K562 (cell line): ENCODE results near the gene F2RL1. TPM values are rescaled to one million over a fixed set of nuclear protein-coding genes. Genes with fewer than 3 reads are reported as not detected.
A peak's percentile ranks its signal among the peaks of the same experiment; 100 is the strongest.

Experiments used
- ATF7 ChIP-seq: fragments of 450-650 bp; IDR thresholded peaks from 2 replicates; pipeline ENCODE4 v1.7.1; 2014; ENCODE audit warnings: mild to moderate bottlenecking, moderate library complexity
- BCOR ChIP-seq: fragments of 450-650 bp; IDR thresholded peaks from 2 replicates; pipeline ENCODE4 v1.6.1; 2016
- C11orf30 ChIP-seq: fragments of 450-650 bp; IDR thresholded peaks from 2 replicates; pipeline ENCODE4 v1.6.1; 2016; ENCODE audit warnings: low read depth, mild to moderate bottlenecking
- CC2D1A ChIP-seq: fragments of 450-650 bp; IDR thresholded peaks from 2 replicates; pipeline ENCODE4 v1.6.1; 2017; ENCODE audit warnings: mild to moderate bottlenecking
- CCNT2 ChIP-seq: IDR thresholded peaks from 2 replicates; pipeline ENCODE4 v1.6.1; 2011; ENCODE audit warnings: borderline replicate concordance, low read depth, mild to moderate bottlenecking, moderate library complexity, mixed read lengths, low read length; ENCODE audit not compliant: insufficient read length; ENCODE audit errors: extremely low read depth
- CEBPG ChIP-seq, 3 experiments: fragments of 200-800 bp in 1 of 3; sonication (Bioruptor generic) in 1 of 3; sonication (generic) in 1 of 3; formaldehyde crosslinking in 1 of 3; IDR thresholded peaks in 2 of 3; conservative IDR thresholded peaks in 1 of 3; 2 replicates each; pipeline versions ENCODE4 v1.6.1 to v1.8.0; 2016 to 2022; ENCODE audit warnings: missing compliant biosample characterization in 2 of 3, missing genetic modification characterization in 2 of 3, mild to moderate bottlenecking in 1 of 3, missing genetic modification reagents in 1 of 3
- FOXA1 ChIP-seq: fragments of 450-650 bp; IDR thresholded peaks from 2 replicates; pipeline ENCODE4 v1.6.1; 2016; ENCODE audit warnings: mild to moderate bottlenecking, borderline replicate concordance
- FOXA3 ChIP-seq, 2 experiments: fragments of 450-650 bp in 1 of 2; sonication (generic) in 1 of 2; formaldehyde crosslinking; IDR thresholded peaks in 1 of 2; conservative IDR thresholded peaks in 1 of 2; 2 replicates each; pipeline versions ENCODE4 v1.4.0 to v1.8.0; 2020 to 2022; ENCODE audit warnings: mild to moderate bottlenecking in 2 of 2, missing genetic modification reagents in 1 of 2
- GTF2A2 ChIP-seq: IDR thresholded peaks from 2 replicates; pipeline ENCODE4 v1.6.1; 2016; ENCODE audit warnings: mild to moderate bottlenecking, missing genetic modification characterization, missing compliant biosample characterization
- HDAC2 ChIP-seq: fragments of 450-650 bp; IDR thresholded peaks from 2 replicates; pipeline ENCODE4 v1.6.1; 2016; ENCODE audit warnings: mild to moderate bottlenecking
- HEY1 ChIP-seq: fragments of 250-450 bp; sonication (Bioruptor Pico); IDR thresholded peaks from 2 replicates; pipeline ENCODE4 v1.5.0; 2020; ENCODE audit warnings: mild to moderate bottlenecking, moderate library complexity, borderline replicate concordance
- HIVEP1 ChIP-seq: fragments of 250-450 bp; sonication (Bioruptor Pico); IDR thresholded peaks from 2 replicates; pipeline ENCODE4 v1.4.0; 2020; ENCODE audit warnings: mild to moderate bottlenecking
- KDM1A ChIP-seq, 2 experiments: fragments of 450-650 bp; IDR thresholded peaks; 2 replicates each; pipeline ENCODE4 v1.6.1; 2016; ENCODE audit warnings: mild to moderate bottlenecking in 2 of 2
- MEIS2 ChIP-seq: fragments of 450-650 bp; IDR thresholded peaks from 2 replicates; pipeline ENCODE4 v1.6.1; 2014; ENCODE audit warnings: mild to moderate bottlenecking; ENCODE audit not compliant: partially characterized antibody
- MXD1 ChIP-seq: fragments of 250-450 bp; sonication (Bioruptor Pico); IDR thresholded peaks from 2 replicates; pipeline ENCODE4 v1.8.0; 2021; ENCODE audit warnings: borderline replicate concordance, mild to moderate bottlenecking, moderate library complexity; ENCODE audit not compliant: poor library complexity, severe bottlenecking
- NELFE ChIP-seq: IDR thresholded peaks from 2 replicates; pipeline ENCODE4 v1.6.1; 2011; ENCODE audit warnings: mild to moderate bottlenecking; ENCODE audit not compliant: insufficient read depth, insufficient read length
- NEUROD1 ChIP-seq: fragments of 150-350 bp; IDR thresholded peaks from 2 replicates; pipeline ENCODE4 v1.6.1; 2014; ENCODE audit warnings: borderline replicate concordance, low read length, low read depth; ENCODE audit not compliant: partially characterized antibody
- NFE2 ChIP-seq: IDR thresholded peaks from 2 replicates; pipeline ENCODE4 v1.6.1; 2014; ENCODE audit warnings: antibody characterized with exemption, low read depth
- NFE2L1 ChIP-seq: fragments of 450-650 bp; IDR thresholded peaks from 2 replicates; pipeline ENCODE4 v1.6.1; 2016; ENCODE audit warnings: missing genetic modification characterization, low read depth, mild to moderate bottlenecking, missing compliant biosample characterization, moderate library complexity, borderline replicate concordance
- POLR2A ChIP-seq: fragments of 450-650 bp; conservative IDR thresholded peaks from 2 replicates; pipeline ENCODE4 v1.6.1; 2016
- RAD21 ChIP-seq, 2 experiments: fragments of 250-450 bp in 1 of 2; fragments of 450-650 bp in 1 of 2; sonication (Bioruptor Pico) in 1 of 2; formaldehyde crosslinking in 1 of 2; IDR thresholded peaks in 1 of 2; conservative IDR thresholded peaks in 1 of 2; 2 replicates each; pipeline versions ENCODE4 v1.4.0 to v1.8.0; 2020 to 2022; ENCODE audit warnings: mild to moderate bottlenecking in 2 of 2, moderate library complexity in 1 of 2
- ZNF717 ChIP-seq: fragments of 250-450 bp; sonication (Bioruptor Pico); IDR thresholded peaks from 2 replicates; pipeline ENCODE4 v1.5.0; 2021
- polyA plus RNA-seq, 8 experiments: library from polyadenylated mRNA; depleted of rRNA in 4 of 8; stranded (reverse) in 5 of 8; unstranded in 3 of 8; fragments of >200 nt; fragmentation: Nextera tagmentation in 2 of 8; fragmentation: Illumina TruSeq in 1 of 8; extraction: Ambion mirVana in 2 of 8; extraction: Trizol in 1 of 8; gene quantifications; 2 replicates each; pipeline versions ENCODE4 v1.2.1 to v1.2.3, GENCODE V29; 2011 to 2014; ENCODE audit warnings: inconsistent platforms in 1 of 8, missing spikeins in 1 of 8
- total RNA-seq, 7 experiments: library from RNA; depleted of rRNA in 6 of 7; stranded (reverse); fragments of >200 nt in 6 of 7; fragmentation: Illumina TruSeq in 2 of 7; extraction: Trizol in 2 of 7; gene quantifications; 2 replicates each; pipeline versions ENCODE4 v1.2.1 to v1.2.3, GENCODE V29; 2011 to 2021; ENCODE audit warnings: low replicate concordance in 1 of 7
- TF ChIP-seq, protein P1 (sequence below): IDR thresholded peaks from 2 replicates; pipeline ENCODE4 v1.6.1; 2012; ENCODE audit warnings: low read depth, low read length, improper control_type of control experiment, borderline replicate concordance

Gene F2RL1
- total and polyA plus RNA-seq, 9 of the 15 experiments (the other 6 are each of a cell fraction or from before 2014, with no cell fraction given), result 0.03 to 0.50 (median 0.27) TPM; not detected in 6

DNA sequence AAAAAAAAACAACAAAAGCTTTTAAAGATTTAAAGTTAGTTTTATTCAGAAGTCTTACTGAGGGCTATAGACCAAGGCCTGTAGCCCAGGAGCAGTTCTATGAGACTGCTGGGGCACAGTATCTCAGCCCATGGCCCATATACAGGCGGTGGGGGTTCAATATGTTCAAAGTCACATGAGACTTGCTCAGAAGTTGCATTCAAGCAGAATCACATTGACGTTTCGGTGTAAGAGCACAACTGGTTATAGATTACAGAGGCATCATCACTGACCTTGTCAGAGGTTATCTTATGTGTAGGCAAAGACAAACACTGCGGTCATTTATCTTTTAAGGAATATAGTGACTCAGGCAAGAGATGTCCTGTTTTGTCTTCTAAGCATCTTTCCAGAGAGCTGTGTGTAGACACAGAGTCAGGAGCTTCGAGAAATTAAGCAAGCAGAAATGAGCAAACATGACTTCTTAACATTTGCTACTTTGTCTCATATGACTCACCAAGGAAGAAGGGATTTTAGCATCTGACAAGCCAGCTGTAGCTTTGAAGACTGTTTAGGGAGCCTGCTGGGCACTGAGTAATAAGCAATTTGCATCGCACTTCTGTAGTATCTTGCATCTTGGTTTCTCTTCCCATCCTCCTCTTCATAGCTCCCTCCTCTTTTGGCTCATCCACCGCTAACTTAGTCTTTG lies 12.9 kb upstream of the F2RL1 start (continued):
- TF ChIP-seq NFE2L1 (tag) (no peak), GTF2A2 (tag) (no peak), CEBPG (CRISPR knock-in tag; IDR thresholded peaks at IDR 0.05) (no peak), CEBPG (tag; conservative IDR thresholded peaks at IDR 0.05 in 1 of 2, IDR thresholded peaks at IDR 0.05 in 1 of 2) (peak in 1 of 2 experiments; percentile 86; a peak in 2 of 4 replicates), MXD1 (CRISPR knock-in tag) (no peak), NEUROD1 (peak; percentile 44), ZNF717 (CRISPR knock-in tag) (no peak), FOXA3 (CRISPR knock-in tag; conservative IDR thresholded peaks at IDR 0.05 in 1 of 2, IDR thresholded peaks at IDR 0.05 in 1 of 2) (peak; percentile 61 to 98; a peak in 3 of 4 replicates), NELFE (no peak), CCNT2 (peak; percentile 45), MEIS2 (peak; percentile 78), CC2D1A (no peak), FOXA1 (peak; percentile 76), ATF7 (peak; percentile 38; the same call in 1 of the 2 replicates), NFE2 (peak; percentile 39; the same call in 1 of the 2 replicates), RAD21 (CRISPR knock-in tag; conservative IDR thresholded peaks at IDR 0.05 in 1 of 2, IDR thresholded peaks at IDR 0.05 in 1 of 2) (no peak), BCOR (no peak; the same call in 1 of the 2 replicates), HEY1 (CRISPR knock-in tag) (no peak), HIVEP1 (CRISPR knock-in tag) (no peak), C11orf30 (peak; percentile 69), POLR2A (no peak), HDAC2 (peak; percentile 86), KDM1A (IDR thresholded peaks at IDR 0.05) (peak; percentile 95 to 96)
- TF ChIP-seq, protein P1, sequence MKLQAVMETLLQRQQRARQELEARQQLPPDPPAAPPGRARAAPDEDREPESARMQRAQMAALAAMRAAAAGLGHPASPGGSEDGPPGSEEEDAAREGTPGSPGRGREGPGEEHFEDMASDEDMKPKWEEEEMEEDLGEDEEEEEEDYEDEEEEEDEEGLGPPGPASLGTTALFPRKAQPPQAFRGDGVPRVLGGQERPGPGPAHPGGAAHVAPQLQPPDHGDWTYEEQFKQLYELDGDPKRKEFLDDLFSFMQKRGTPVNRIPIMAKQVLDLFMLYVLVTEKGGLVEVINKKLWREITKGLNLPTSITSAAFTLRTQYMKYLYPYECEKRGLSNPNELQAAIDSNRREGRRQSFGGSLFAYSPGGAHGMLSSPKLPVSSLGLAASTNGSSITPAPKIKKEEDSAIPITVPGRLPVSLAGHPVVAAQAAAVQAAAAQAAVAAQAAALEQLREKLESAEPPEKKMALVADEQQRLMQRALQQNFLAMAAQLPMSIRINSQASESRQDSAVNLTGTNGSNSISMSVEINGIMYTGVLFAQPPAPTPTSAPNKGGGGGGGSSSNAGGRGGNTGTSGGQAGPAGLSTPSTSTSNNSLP, result peak; percentile 49; the same call in 1 of the 2 replicates
